Nephron (organoid): ENCODE data around the gene FLNA.
"Not testable (repeated sequence)": the region's sequence is repeated elsewhere in the genome, so short reads cannot be mapped to it uniquely, and the experiment has no call there.

ENCODE experiments used
- H3K27ac Mint-ChIP-seq, 3 experiments: 2 replicates each; pipeline ENCODE4 v1.8.0; 2020; ENCODE audit warnings: mixed read lengths in 3 of 3, mild to moderate bottlenecking in 2 of 3, moderate library complexity in 1 of 3
- H3K27me3 Mint-ChIP-seq: 2 replicates; pipeline ENCODE4 v1.8.0; 2021; ENCODE audit warnings: low read depth, mild to moderate bottlenecking, moderate library complexity, mixed read lengths
- H3K36me3 Mint-ChIP-seq: 2 replicates; pipeline ENCODE4 v1.8.0; 2020; ENCODE audit warnings: low read depth, mixed read lengths
- H3K4me1 Mint-ChIP-seq: 2 replicates; pipeline ENCODE4 v1.8.0; 2020; ENCODE audit warnings: mixed read lengths
- H3K4me3 Mint-ChIP-seq, 3 experiments: 2 replicates each; pipeline ENCODE4 v1.8.0; 2020; ENCODE audit warnings: mild to moderate bottlenecking in 3 of 3, mixed read lengths in 3 of 3, moderate library complexity in 2 of 3
- H3K9me3 Mint-ChIP-seq: 2 replicates; pipeline ENCODE4 v1.8.0; 2020; ENCODE audit warnings: mixed read lengths
- CTCF ChIP-seq, 3 experiments: fragments of 200-600 bp; sonication (generic); IDR thresholded peaks; one replicate each; pipeline ENCODE4 v1.5.0; 2021; ENCODE audit warnings: antibody characterized with exemption in 3 of 3; ENCODE audit not compliant: unreplicated experiment in 3 of 3

FLNA gene

GRCh38 chrX:154350429-154351182 lies 23.8 kb downstream of the FLNA start:
- Mint-ChIP-seq H3K4me3 (no peak overlapping the region), H3K27me3 (no peaks in the 10 kb centered on the region), H3K36me3 (peaks cover 9% of the 10 kb centered on the region), H3K4me1 (no peaks in the 10 kb centered on the region), H3K27ac (no peak overlapping the region), H3K9me3 (no peaks in the 10 kb centered on the region)
- TF ChIP-seq CTCF (IDR thresholded peaks at IDR 0.05; ENCODE audit: unreplicated experiment in 3 of 3), result no peak

GRCh38 chrX:154349979-154350378 lies 24.5 kb downstream of the FLNA start:
- Mint-ChIP-seq H3K27ac (no peak overlapping the region), H3K27me3 (no peaks in the 10 kb centered on the region), H3K36me3 (peaks cover 9% of the 10 kb centered on the region), H3K9me3 (no peaks in the 10 kb centered on the region), H3K4me3 (no peak overlapping the region), H3K4me1 (no peaks in the 10 kb centered on the region)
- no peak for TF ChIP-seq CTCF (IDR thresholded peaks at IDR 0.05; ENCODE audit: unreplicated experiment in 3 of 3)

- no peak for TF ChIP-seq CTCF (IDR thresholded peaks at IDR 0.05; ENCODE audit: unreplicated experiment in 3 of 3)
- Mint-ChIP-seq H3K4me3 (no peak overlapping the region), H3K27ac (no peak overlapping the region), H3K36me3 (peaks cover 9% of the 10 kb centered on the region), H3K4me1 (no peaks in the 10 kb centered on the region), H3K27me3 (no peaks in the 10 kb centered on the region), H3K9me3 (no peaks in the 10 kb centered on the region)
Measured at GRCh38 chrX:154349359-154349935, 25.0 kb downstream of the FLNA start.

- no peaks in the 10 kb centered on the region for H3K27me3 Mint-ChIP-seq
- no peaks in the 10 kb centered on the region for H3K4me1 Mint-ChIP-seq
- H3K9me3 Mint-ChIP-seq, result no peaks in the 10 kb centered on the region
- no peak overlapping the region for H3K4me3 Mint-ChIP-seq
- TF ChIP-seq CTCF (IDR thresholded peaks at IDR 0.05; ENCODE audit: unreplicated experiment in 3 of 3), result no peak
- H3K36me3 Mint-ChIP-seq, result peaks cover 9% of the 10 kb centered on the region
- H3K27ac Mint-ChIP-seq, result no peak overlapping the region
Measured at GRCh38 chrX:154348646-154349358, 25.6 kb downstream of the FLNA start.

GRCh38 chrX:154348114-154348531 lies 26.3 kb downstream of the FLNA start:
- no peak for TF ChIP-seq CTCF (IDR thresholded peaks at IDR 0.05; ENCODE audit: unreplicated experiment in 3 of 3)
- Mint-ChIP-seq H3K4me1 (no peaks in the 10 kb centered on the region), H3K4me3 (no peak overlapping the region), H3K9me3 (no peaks in the 10 kb centered on the region), H3K36me3 (peaks cover 9% of the 10 kb centered on the region), H3K27me3 (no peaks in the 10 kb centered on the region), H3K27ac (no peak overlapping the region)

- not testable (repeated sequence) for H3K27ac Mint-ChIP-seq, H3K4me3 Mint-ChIP-seq, H3K27me3 Mint-ChIP-seq, H3K9me3 Mint-ChIP-seq, H3K4me1 Mint-ChIP-seq, H3K36me3 Mint-ChIP-seq
Measured at GRCh38 chrX:154343620-154344019, 30.8 kb downstream of the FLNA start.

- not testable (repeated sequence) for H3K27ac Mint-ChIP-seq, H3K4me3 Mint-ChIP-seq, H3K4me1 Mint-ChIP-seq, H3K36me3 Mint-ChIP-seq, H3K9me3 Mint-ChIP-seq, H3K27me3 Mint-ChIP-seq
Measured at GRCh38 chrX:154343063-154343462, 31.4 kb downstream of the FLNA start.

- H3K4me1 Mint-ChIP-seq, H3K27ac Mint-ChIP-seq, H3K27me3 Mint-ChIP-seq, H3K36me3 Mint-ChIP-seq, H3K9me3 Mint-ChIP-seq, H3K4me3 Mint-ChIP-seq: not testable (repeated sequence)
Measured at GRCh38 chrX:154341399-154342298, 32.8 kb downstream of the FLNA start.
